ENCODE measurements around the gene PXDC1. TPM values are rescaled to one million over a fixed set of nuclear protein-coding genes. Genes with fewer than 3 reads are reported as not detected.
A peak's percentile ranks its signal among the peaks of the same experiment; 100 is the strongest.

The PXDC1 gene
- total RNA-seq, 1 donor: 144 TPM

DNA sequence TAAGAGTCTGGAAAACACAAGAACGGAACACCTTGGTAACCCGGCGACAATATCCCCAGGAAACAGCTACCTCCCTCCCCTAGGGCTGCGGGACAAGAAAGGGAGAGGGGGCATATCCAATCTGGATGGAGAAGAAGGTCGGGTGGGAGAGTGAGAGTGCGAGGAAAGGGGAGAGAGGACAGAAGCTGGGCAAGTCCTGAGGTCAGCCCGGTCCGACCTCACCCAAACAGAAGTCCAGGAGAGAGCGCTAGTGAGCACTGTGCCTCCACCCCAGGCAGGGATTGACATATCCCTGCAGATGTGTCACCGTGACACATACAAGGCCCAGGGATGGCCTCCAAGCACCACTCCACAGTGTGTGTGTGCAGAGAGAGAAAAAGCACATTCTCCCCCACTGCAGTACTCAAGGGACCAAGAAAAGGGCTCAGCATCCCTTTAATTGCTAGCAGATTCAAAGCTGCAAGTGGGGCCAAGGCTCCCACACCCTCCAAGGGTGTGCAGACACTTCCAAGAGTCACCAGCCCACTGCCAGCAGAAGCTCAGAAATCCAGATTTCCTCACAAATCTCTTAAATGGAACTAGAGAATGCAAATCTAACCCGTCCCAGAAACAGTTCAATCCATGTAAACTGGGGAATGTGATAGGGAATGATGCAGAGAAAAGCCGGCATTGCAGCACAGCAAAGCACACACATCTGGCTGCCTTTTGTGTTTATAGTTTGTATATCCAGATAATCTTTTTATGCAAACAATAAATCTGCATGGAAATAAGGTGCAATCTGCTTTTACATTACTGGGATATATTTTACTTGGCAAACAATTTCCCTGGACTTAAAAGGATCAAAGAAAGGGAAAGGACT is 3.1 kb downstream of the PXDC1 start:
- peaks cover 80% of the 10 kb centered on the region for H3K79me2 ChIP-seq (ENCODE audit: insufficient read depth, low read length)
- peaks cover 67% of the 10 kb centered on the region for H4K20me1 ChIP-seq (ENCODE audit: insufficient read depth, low read length)
- peaks cover 64% of the 10 kb centered on the region for H3K4me1 ChIP-seq (ENCODE audit: insufficient read depth, low read length)
- H2AFZ ChIP-seq (ENCODE audit: low read length): no peak overlapping the region
- peak overlapping the region; percentile 98 for H3K4me2 ChIP-seq (ENCODE audit: insufficient read depth, low read length)
- H3K27ac ChIP-seq (ENCODE audit: low read depth, low read length): peak overlapping the region; percentile 90
- peak; percentile 100 for DNase-seq (ENCODE audit: insufficient read length, low spot score, missing footprints)
- peaks cover 48% of the 10 kb centered on the region for H3K36me3 ChIP-seq (ENCODE audit: insufficient read depth, low read length)
- H3K4me3 ChIP-seq (ENCODE audit: insufficient read depth, low read length): peak overlapping the region; percentile 85
- TF ChIP-seq, protein P1, sequence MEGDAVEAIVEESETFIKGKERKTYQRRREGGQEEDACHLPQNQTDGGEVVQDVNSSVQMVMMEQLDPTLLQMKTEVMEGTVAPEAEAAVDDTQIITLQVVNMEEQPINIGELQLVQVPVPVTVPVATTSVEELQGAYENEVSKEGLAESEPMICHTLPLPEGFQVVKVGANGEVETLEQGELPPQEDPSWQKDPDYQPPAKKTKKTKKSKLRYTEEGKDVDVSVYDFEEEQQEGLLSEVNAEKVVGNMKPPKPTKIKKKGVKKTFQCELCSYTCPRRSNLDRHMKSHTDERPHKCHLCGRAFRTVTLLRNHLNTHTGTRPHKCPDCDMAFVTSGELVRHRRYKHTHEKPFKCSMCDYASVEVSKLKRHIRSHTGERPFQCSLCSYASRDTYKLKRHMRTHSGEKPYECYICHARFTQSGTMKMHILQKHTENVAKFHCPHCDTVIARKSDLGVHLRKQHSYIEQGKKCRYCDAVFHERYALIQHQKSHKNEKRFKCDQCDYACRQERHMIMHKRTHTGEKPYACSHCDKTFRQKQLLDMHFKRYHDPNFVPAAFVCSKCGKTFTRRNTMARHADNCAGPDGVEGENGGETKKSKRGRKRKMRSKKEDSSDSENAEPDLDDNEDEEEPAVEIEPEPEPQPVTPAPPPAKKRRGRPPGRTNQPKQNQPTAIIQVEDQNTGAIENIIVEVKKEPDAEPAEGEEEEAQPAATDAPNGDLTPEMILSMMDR (IDR thresholded peaks at IDR 0.05; ENCODE audit: extremely low read depth, low read depth, low read length): peak; percentile 84
- H3K9me3 ChIP-seq (ENCODE audit: low read depth, low read length): no peaks in the 10 kb centered on the region
- H3K27me3 ChIP-seq (ENCODE audit: insufficient read depth, low read length): no peaks in the 10 kb centered on the region

- Histone ChIP-seq H3K36me3 (ENCODE audit: insufficient read depth, low read length) (peaks cover 52% of the 10 kb centered on the region), H4K20me1 (ENCODE audit: insufficient read depth, low read length) (peaks cover 78% of the 10 kb centered on the region), H3K4me3 (ENCODE audit: insufficient read depth, low read length) (peak overlapping the region; percentile 85), H3K27me3 (ENCODE audit: insufficient read depth, low read length) (no peaks in the 10 kb centered on the region), H2AFZ (ENCODE audit: low read length) (no peak overlapping the region), H3K9me3 (ENCODE audit: low read depth, low read length) (no peaks in the 10 kb centered on the region), H3K4me2 (ENCODE audit: insufficient read depth, low read length) (peak overlapping the region; percentile 98), H3K79me2 (ENCODE audit: insufficient read depth, low read length) (peaks cover 92% of the 10 kb centered on the region), H3K27ac (ENCODE audit: low read depth, low read length) (peak overlapping the region; percentile 90), H3K4me1 (ENCODE audit: insufficient read depth, low read length) (peaks cover 74% of the 10 kb centered on the region)
- DNase-seq (ENCODE audit: insufficient read length, low spot score, missing footprints): peak; percentile 34
- TF ChIP-seq, protein P1 (IDR thresholded peaks at IDR 0.05; ENCODE audit: extremely low read depth, low read depth, low read length): no peak
Measured at GRCh38 chr6:3747100-3747737, 4.3 kb downstream of the PXDC1 start.

DNA sequence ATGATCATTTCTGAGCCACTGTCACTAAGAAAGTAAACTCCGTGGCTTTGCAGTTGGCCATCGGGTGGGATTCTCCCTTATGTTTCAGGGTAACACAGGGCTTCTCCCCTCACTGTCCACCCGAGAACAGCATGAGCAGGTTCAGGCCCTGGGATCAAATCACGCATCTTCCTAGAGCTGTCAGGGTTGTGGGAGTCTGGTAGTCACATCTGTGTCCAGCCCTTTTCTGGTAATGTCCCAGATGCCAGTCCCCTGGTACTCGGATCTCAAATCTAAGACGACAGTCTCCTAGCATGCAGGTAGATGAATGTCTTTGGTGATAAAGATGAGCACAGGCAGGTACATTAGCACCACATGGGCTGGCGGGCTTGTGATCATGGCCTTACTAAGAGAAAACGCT is 4.8 kb downstream of the PXDC1 start:
- peaks cover 57% of the 10 kb centered on the region for H3K36me3 ChIP-seq (ENCODE audit: insufficient read depth, low read length)
- no peaks in the 10 kb centered on the region for H3K9me3 ChIP-seq (ENCODE audit: low read depth, low read length)
- H3K79me2 ChIP-seq (ENCODE audit: insufficient read depth, low read length): peaks cover 97% of the 10 kb centered on the region
- peak overlapping the region; percentile 85 for H3K4me3 ChIP-seq (ENCODE audit: insufficient read depth, low read length)
- H3K27ac ChIP-seq (ENCODE audit: low read depth, low read length): peak overlapping the region; percentile 38
- peak; percentile 78 for DNase-seq (ENCODE audit: insufficient read length, low spot score, missing footprints)
- H3K4me1 ChIP-seq (ENCODE audit: insufficient read depth, low read length): peaks cover 78% of the 10 kb centered on the region
- no peak overlapping the region for H2AFZ ChIP-seq (ENCODE audit: low read length)
- H3K27me3 ChIP-seq (ENCODE audit: insufficient read depth, low read length): no peaks in the 10 kb centered on the region
- H3K4me2 ChIP-seq (ENCODE audit: insufficient read depth, low read length): peak overlapping the region; percentile 98
- TF ChIP-seq, protein P1 (IDR thresholded peaks at IDR 0.05; ENCODE audit: extremely low read depth, low read depth, low read length): no peak
- peaks cover 83% of the 10 kb centered on the region for H4K20me1 ChIP-seq (ENCODE audit: insufficient read depth, low read length)
